ENCODE data around the gene MARF1. TPM values are rescaled to one million over a fixed set of nuclear protein-coding genes. Genes with fewer than 3 reads are reported as not detected.
A peak's percentile ranks its signal among the peaks of the same experiment; 100 is the strongest.

MARF1 gene
- total and polyA plus RNA-seq, 9 of the 15 experiments (the other 6 are each of a cell fraction or from before 2014, with no cell fraction given): 4.7 to 33.2 (median 11.7) TPM

DNA sequence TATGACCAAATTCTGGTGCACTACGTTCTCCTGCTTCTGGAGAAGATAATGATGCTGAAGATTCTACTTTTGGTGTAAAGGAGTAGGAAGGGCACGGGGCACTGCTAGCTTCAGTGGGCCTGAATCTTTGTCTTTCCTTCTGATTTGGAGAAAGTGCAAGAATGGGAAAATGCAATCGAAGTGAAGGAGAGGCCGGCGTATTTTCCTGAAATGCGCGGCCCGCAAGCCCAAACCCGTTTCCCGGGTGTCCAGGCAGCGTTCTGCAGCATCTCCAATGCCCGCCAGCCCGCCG, 6.7 kb upstream of the MARF1 start:
- intact Hi-C loops (cut with micrococcal nuclease): loop anchor here (10.0 kb wide), 2 partner anchors 75 to 225 kb away; no protein-coding TSS in a partner anchor
- TF ChIP-seq UBTF (IDR thresholded peaks at IDR 0.05; ENCODE audit: borderline replicate concordance in 1 of 2, low read depth in 2 of 2, low read length in 2 of 2) (0 out of 4 replicates have a peak, but pooled peaks of 1 of the 2 experiments have one; percentile 26), ZNF212 (CRISPR knock-in tag; IDR thresholded peaks at IDR 0.05) (no peak), NCOA4 (IDR thresholded peaks at IDR 0.05; ENCODE audit: partially characterized antibody) (no peak), ZKSCAN8 (CRISPR knock-in tag; IDR thresholded peaks at IDR 0.05) (no peak), BACH1 (tag; IDR thresholded peaks at IDR 0.05) (no peak), POLR3G (IDR thresholded peaks at IDR 0.05; ENCODE audit: extremely low read depth, insufficient read length, insufficient replicate concordance) (no peak), NFATC3 (IDR thresholded peaks at IDR 0.05) (no peak), ZNF584 (CRISPR knock-in tag; IDR thresholded peaks at IDR 0.05; ENCODE audit: low read depth) (no peak), GATAD2A (IDR thresholded peaks at IDR 0.05) (peak; percentile 31; the same call in 1 of the 2 replicates), FOXJ3 (CRISPR knock-in tag; IDR thresholded peaks at IDR 0.05) (no peak), NCOA1 (IDR thresholded peaks at IDR 0.05; ENCODE audit: low read depth) (no peak), TFAM (CRISPR knock-in tag; conservative IDR thresholded peaks at IDR 0.05) (no peak), ZNF785 (CRISPR knock-in tag; IDR thresholded peaks at IDR 0.05) (no peak), PREB (CRISPR knock-in tag; IDR thresholded peaks at IDR 0.05) (peak; percentile 45; the same call in 1 of the 2 replicates), COPS2 (conservative IDR thresholded peaks at IDR 0.05) (no peak)
- TF ChIP-seq, protein P1, sequence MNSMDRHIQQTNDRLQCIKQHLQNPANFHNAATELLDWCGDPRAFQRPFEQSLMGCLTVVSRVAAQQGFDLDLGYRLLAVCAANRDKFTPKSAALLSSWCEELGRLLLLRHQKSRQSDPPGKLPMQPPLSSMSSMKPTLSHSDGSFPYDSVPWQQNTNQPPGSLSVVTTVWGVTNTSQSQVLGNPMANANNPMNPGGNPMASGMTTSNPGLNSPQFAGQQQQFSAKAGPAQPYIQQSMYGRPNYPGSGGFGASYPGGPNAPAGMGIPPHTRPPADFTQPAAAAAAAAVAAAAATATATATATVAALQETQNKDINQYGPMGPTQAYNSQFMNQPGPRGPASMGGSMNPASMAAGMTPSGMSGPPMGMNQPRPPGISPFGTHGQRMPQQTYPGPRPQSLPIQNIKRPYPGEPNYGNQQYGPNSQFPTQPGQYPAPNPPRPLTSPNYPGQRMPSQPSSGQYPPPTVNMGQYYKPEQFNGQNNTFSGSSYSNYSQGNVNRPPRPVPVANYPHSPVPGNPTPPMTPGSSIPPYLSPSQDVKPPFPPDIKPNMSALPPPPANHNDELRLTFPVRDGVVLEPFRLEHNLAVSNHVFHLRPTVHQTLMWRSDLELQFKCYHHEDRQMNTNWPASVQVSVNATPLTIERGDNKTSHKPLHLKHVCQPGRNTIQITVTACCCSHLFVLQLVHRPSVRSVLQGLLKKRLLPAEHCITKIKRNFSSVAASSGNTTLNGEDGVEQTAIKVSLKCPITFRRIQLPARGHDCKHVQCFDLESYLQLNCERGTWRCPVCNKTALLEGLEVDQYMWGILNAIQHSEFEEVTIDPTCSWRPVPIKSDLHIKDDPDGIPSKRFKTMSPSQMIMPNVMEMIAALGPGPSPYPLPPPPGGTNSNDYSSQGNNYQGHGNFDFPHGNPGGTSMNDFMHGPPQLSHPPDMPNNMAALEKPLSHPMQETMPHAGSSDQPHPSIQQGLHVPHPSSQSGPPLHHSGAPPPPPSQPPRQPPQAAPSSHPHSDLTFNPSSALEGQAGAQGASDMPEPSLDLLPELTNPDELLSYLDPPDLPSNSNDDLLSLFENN (IDR thresholded peaks at IDR 0.05; ENCODE audit: low read depth in 2 of 2, low read length in 2 of 2): 0 out of 4 replicates have a peak, but pooled peaks of 1 of the 2 experiments have one; percentile 10
- TF ChIP-seq, protein P2, sequence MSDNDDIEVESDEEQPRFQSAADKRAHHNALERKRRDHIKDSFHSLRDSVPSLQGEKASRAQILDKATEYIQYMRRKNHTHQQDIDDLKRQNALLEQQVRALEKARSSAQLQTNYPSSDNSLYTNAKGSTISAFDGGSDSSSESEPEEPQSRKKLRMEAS (CRISPR knock-in tag; IDR thresholded peaks at IDR 0.05): 0 out of 2 replicates have a peak, but pooled peaks have one; percentile 45

More for the DNA sequence above, 6.7 kb upstream of the MARF1 start:
- Histone ChIP-seq H3K4me3 (peak overlapping the region; percentile 85), H3K27ac (ENCODE audit: extremely low read depth, low read depth, low read length) (peak overlapping the region; percentile 58), H3K9me3 (replicated peaks; ENCODE audit: control insufficient read depth, insufficient read depth, low read depth, low read length) (no peaks in the 10 kb centered on the region), H3K4me1 (replicated peaks in 1 of 2; ENCODE audit: control insufficient read depth in 2 of 2, insufficient read depth in 2 of 2, low read length in 2 of 2) (peaks cover 9 to 19% of the 10 kb centered on the region in 2 experiments; a peak in 3 of 5 replicates), H4K20me1 (replicated peaks; ENCODE audit: control insufficient read depth, insufficient read depth, low read length) (0 out of 2 replicates have a peak, but pooled peaks cover 3% of the 10 kb centered on the region), H3K27me3 (ENCODE audit: control insufficient read depth in 2 of 2, insufficient read depth in 2 of 2, low read length in 2 of 2) (no peaks in the 10 kb centered on the region), H3K9ac (ENCODE audit: insufficient read depth in 1 of 2, low read depth in 2 of 2, low read length in 2 of 2) (peak overlapping the region; percentile 60 to 90), H3K79me2 (ENCODE audit: control insufficient read depth, insufficient read depth, low read length) (peaks cover 45% of the 10 kb centered on the region), H3K9me1 (ENCODE audit: control insufficient read depth, insufficient read depth, low read length) (no peaks in the 10 kb centered on the region), H2AFZ (ENCODE audit: low read depth, low read length) (peak overlapping the region; percentile 92), H3K4me2 (ENCODE audit: insufficient read depth, low read length) (peak overlapping the region; percentile 87), H3K36me3 (ENCODE audit: control insufficient read depth, insufficient read depth, low read length) (peaks cover 15% of the 10 kb centered on the region; the same call in 2 of the 3 replicates)
- TSS peak; percentile 72 for BruUV-seq (replicated peaks)
- DNase-seq (ENCODE audit: extremely low read depth in 1 of 4, low spot score in 3 of 4): no peak
- ChIA-PET POLR2A (interaction anchor here (0.7 to 0.9 kb wide), 2 partner anchors 11 to 42 kb away, joined by 3 read pairs; no protein-coding TSS in a partner anchor), CTCF (ENCODE audit: low intra/inter-chr PET ratio) (no interaction called here)
- FAIRE-seq: no peak
- in situ Hi-C loops (cut with MboI): no loop called here
- 0% methylated on average over 8 of the region's 14 CpGs for WGBS (ENCODE audit: insufficient coverage, low coverage, missing lambda C conversion rate)
- ATAC-seq: no peak
